HEK293 (cell line): Measurements from ENCODE around the gene NYNRIN.

ENCODE experiments used
- CTCF ChIP-seq: fragments of 450-650 bp; formaldehyde crosslinking; IDR thresholded peaks from 2 replicates; pipeline ENCODE4 v1.5.1; 2016; ENCODE audit warnings: missing biosample characterization, missing genetic modification characterization
- KLF9 ChIP-seq: fragments of 450-650 bp; formaldehyde crosslinking; IDR thresholded peaks from 2 replicates; pipeline ENCODE4 v1.5.1; 2016; ENCODE audit warnings: missing biosample characterization, missing genetic modification characterization, low read depth
- YY1 ChIP-seq: fragments of 450-650 bp; formaldehyde crosslinking; IDR thresholded peaks from 2 replicates; pipeline ENCODE4 v1.5.1; 2018; ENCODE audit warnings: missing biosample characterization, missing genetic modification characterization
- ZNF10 ChIP-seq: fragments of 450-650 bp; formaldehyde crosslinking; IDR thresholded peaks from 2 replicates; pipeline ENCODE4 v1.5.1; 2017; ENCODE audit warnings: missing biosample characterization, missing genetic modification characterization
- ZNF274 ChIP-seq, 2 experiments: fragments of 200-500 bp in 1 of 2; fragments of 450-650 bp in 1 of 2; sonication (Bioruptor generic) in 1 of 2; formaldehyde crosslinking in 1 of 2; IDR thresholded peaks; 2 replicates each; pipeline versions ENCODE4 v1.5.1 to v1.6.1; 2014 to 2016; ENCODE audit warnings: borderline replicate concordance in 1 of 2, inconsistent platforms in 1 of 2, low read length in 1 of 2, missing biosample characterization in 1 of 2, missing genetic modification characterization in 1 of 2

GRCh38 chr14:24434036-24434435 lies 35.2 kb downstream of the NYNRIN start:
- TF ChIP-seq CTCF (no peak), ZNF10 (tag by site-specific recombination) (no peak), ZNF274 (IDR thresholded peaks at IDR 0.05; ENCODE audit: low read length) (no peak), ZNF274 (tag by site-specific recombination; IDR thresholded peaks at IDR 0.05; ENCODE audit: borderline replicate concordance) (no peak), KLF9 (tag by site-specific recombination) (no peak), YY1 (tag by site-specific recombination) (no peak)
